WTC11 (cell line): ENCODE measurements around the gene CEP104. TPM values are rescaled to one million over a fixed set of nuclear protein-coding genes. Genes with fewer than 3 reads are reported as not detected.

Experiments
- ATAC-seq: fragments of 200-7000 bp; cut with Tn5 transposase; 2 replicates; pipeline ENCODE4 v1.10.0; 2021; ENCODE audit warnings: mild to moderate bottlenecking, moderate library complexity
- CTCF ChIA-PET: fragments of 300-600 bp; sonication (Branson Sonifier 250); formaldehyde crosslinking; loops from one replicate; lab custom pipeline; 2021; ENCODE audit warnings: antibody characterized with exemption; lab: Charles Lee
- POLR2A ChIA-PET: fragments of 350-600 bp; sonication (Branson Sonifier 250); formaldehyde crosslinking; loops from one replicate; lab custom pipeline; 2021; ENCODE audit warnings: antibody characterized with exemption; lab: Charles Lee
- DNase-seq: peaks from one replicate; pipeline ENCODE4 v3.0.0; 2021; ENCODE audit warnings: low spot score
- H3K27ac Mint-ChIP-seq: 2 replicates; pipeline ENCODE4 v1.8.0; 2021; ENCODE audit warnings: mixed read lengths
- H3K27me3 Mint-ChIP-seq: 2 replicates; pipeline ENCODE4 v1.8.0; 2021; ENCODE audit warnings: low read depth, mild to moderate bottlenecking, moderate library complexity, mixed read lengths
- H3K36me3 Mint-ChIP-seq: 2 replicates; pipeline ENCODE4 v1.8.0; 2021; ENCODE audit warnings: mixed read lengths
- H3K4me1 Mint-ChIP-seq: 2 replicates; pipeline ENCODE4 v1.8.0; 2022; ENCODE audit warnings: mixed read lengths
- H3K4me3 Mint-ChIP-seq: 2 replicates; pipeline ENCODE4 v1.8.0; 2021; ENCODE audit warnings: mild to moderate bottlenecking, moderate library complexity, mixed read lengths
- H3K9me3 Mint-ChIP-seq: 2 replicates; pipeline ENCODE4 v1.8.0; 2021; ENCODE audit warnings: mixed read lengths
- AR ChIP-seq: fragments of 250-450 bp; sonication (Bioruptor Pico); IDR thresholded peaks from 2 replicates; pipeline ENCODE4 v1.9.0; 2021; ENCODE audit warnings: mild to moderate bottlenecking
- ATF3 ChIP-seq: sonication (generic); formaldehyde crosslinking; conservative IDR thresholded peaks from 2 replicates; pipeline ENCODE4 v1.8.1; 2022; ENCODE audit warnings: mild to moderate bottlenecking, missing genetic modification reagents
- CBFB ChIP-seq: sonication (generic); formaldehyde crosslinking; IDR thresholded peaks from 2 replicates; pipeline ENCODE4 v1.8.1; 2022; ENCODE audit warnings: mild to moderate bottlenecking, low read depth, missing genetic modification reagents
- E2F5 ChIP-seq: sonication (generic); formaldehyde crosslinking; IDR thresholded peaks from 2 replicates; pipeline ENCODE4 v1.8.1; 2022; ENCODE audit warnings: mild to moderate bottlenecking, moderate library complexity, missing genetic modification reagents
- EMX1 ChIP-seq: fragments of 250-450 bp; sonication (Bioruptor Pico); IDR thresholded peaks from 2 replicates; pipeline ENCODE4 v1.8.0; 2021; ENCODE audit warnings: mild to moderate bottlenecking
- ESRRA ChIP-seq: sonication (generic); formaldehyde crosslinking; IDR thresholded peaks from 2 replicates; pipeline ENCODE4 v1.8.1; 2022; ENCODE audit warnings: mild to moderate bottlenecking, missing genetic modification reagents, borderline replicate concordance
- GTF2I ChIP-seq: fragments of 250-450 bp; sonication (Bioruptor Pico); conservative IDR thresholded peaks from 2 replicates; pipeline ENCODE4 v1.4.0; 2021; ENCODE audit warnings: mild to moderate bottlenecking
- KAT7 ChIP-seq: sonication (generic); formaldehyde crosslinking; IDR thresholded peaks from 2 replicates; pipeline ENCODE4 v1.8.1; 2023; ENCODE audit warnings: missing genetic modification reagents, mild to moderate bottlenecking, borderline replicate concordance
- NFATC4 ChIP-seq: fragments of 250-450 bp; sonication (Bioruptor Pico); IDR thresholded peaks from 2 replicates; pipeline ENCODE4 v1.9.0; 2021; ENCODE audit warnings: mild to moderate bottlenecking
- NR1H2 ChIP-seq: sonication (generic); formaldehyde crosslinking; IDR thresholded peaks from 2 replicates; pipeline ENCODE4 v1.9.0; 2021; ENCODE audit warnings: mild to moderate bottlenecking, moderate library complexity, missing genetic modification reagents
- PRRX2 ChIP-seq: fragments of 250-450 bp; sonication (Bioruptor Pico); IDR thresholded peaks from 2 replicates; pipeline ENCODE4 v1.8.0; 2021; ENCODE audit warnings: mild to moderate bottlenecking
- TCF7 ChIP-seq: sonication (generic); formaldehyde crosslinking; IDR thresholded peaks from 2 replicates; pipeline ENCODE4 v1.8.0; 2022; ENCODE audit warnings: mild to moderate bottlenecking, low read depth, missing genetic modification reagents, moderate library complexity
- TEAD4 ChIP-seq: sonication (generic); formaldehyde crosslinking; IDR thresholded peaks from 2 replicates; pipeline ENCODE4 v1.8.0; 2022; ENCODE audit warnings: mild to moderate bottlenecking, missing genetic modification reagents
- ZBTB21 ChIP-seq: sonication (generic); formaldehyde crosslinking; IDR thresholded peaks from 2 replicates; pipeline ENCODE4 v1.8.1; 2023; ENCODE audit warnings: mild to moderate bottlenecking, missing genetic modification reagents, borderline replicate concordance
- ZNF138 ChIP-seq: sonication (generic); formaldehyde crosslinking; conservative IDR thresholded peaks from 2 replicates; pipeline ENCODE4 v1.8.1; 2022; ENCODE audit warnings: mild to moderate bottlenecking, moderate library complexity, missing genetic modification reagents
- ZNF317 ChIP-seq: sonication (generic); formaldehyde crosslinking; IDR thresholded peaks from 2 replicates; pipeline ENCODE4 v1.8.1; 2023; ENCODE audit warnings: low read depth, mild to moderate bottlenecking, moderate library complexity, missing genetic modification reagents, borderline replicate concordance
- ZNF416 ChIP-seq: fragments of 250-450 bp; sonication (Bioruptor Pico); IDR thresholded peaks from 2 replicates; pipeline ENCODE4 v1.9.0; 2021; ENCODE audit warnings: mild to moderate bottlenecking, inconsistent platforms
- ZNF423 ChIP-seq: fragments of 250-450 bp; sonication (Bioruptor Pico); IDR thresholded peaks from 2 replicates; pipeline ENCODE4 v2.1.2; 2022; ENCODE audit warnings: mild to moderate bottlenecking, moderate library complexity
- ZNF671 ChIP-seq: fragments of 250-450 bp; sonication (Bioruptor Pico); IDR thresholded peaks from 2 replicates; pipeline ENCODE4 v1.8.0; 2021; ENCODE audit warnings: mild to moderate bottlenecking
- ZSCAN18 ChIP-seq: fragments of 250-450 bp; sonication (Bioruptor Pico); IDR thresholded peaks from 2 replicates; pipeline ENCODE4 v2.1.2; 2022; ENCODE audit warnings: mild to moderate bottlenecking, moderate library complexity
- total RNA-seq: library from RNA; stranded (reverse); gene quantifications from 3 replicates; pipeline ENCODE4 v1.2.3, GENCODE V29; 2021
- TF ChIP-seq, protein P1 (sequence below): sonication (generic); formaldehyde crosslinking; IDR thresholded peaks from 2 replicates; pipeline ENCODE4 v1.8.0; 2022; ENCODE audit warnings: mild to moderate bottlenecking, missing genetic modification reagents
- TF ChIP-seq, protein P2 (sequence below): fragments of 250-450 bp; sonication (Bioruptor Pico); IDR thresholded peaks from 2 replicates; pipeline ENCODE4 v1.9.0; 2021; ENCODE audit warnings: moderate library complexity, mild to moderate bottlenecking, inconsistent platforms, borderline replicate concordance
- TF ChIP-seq, protein P3 (sequence below): sonication (generic); formaldehyde crosslinking; IDR thresholded peaks from 2 replicates; pipeline ENCODE4 v1.8.1; 2023; ENCODE audit warnings: mild to moderate bottlenecking, missing genetic modification reagents, moderate library complexity

CEP104 gene
- total RNA-seq, 1 experiment from 2014 or later = 38.0 TPM

DNA sequence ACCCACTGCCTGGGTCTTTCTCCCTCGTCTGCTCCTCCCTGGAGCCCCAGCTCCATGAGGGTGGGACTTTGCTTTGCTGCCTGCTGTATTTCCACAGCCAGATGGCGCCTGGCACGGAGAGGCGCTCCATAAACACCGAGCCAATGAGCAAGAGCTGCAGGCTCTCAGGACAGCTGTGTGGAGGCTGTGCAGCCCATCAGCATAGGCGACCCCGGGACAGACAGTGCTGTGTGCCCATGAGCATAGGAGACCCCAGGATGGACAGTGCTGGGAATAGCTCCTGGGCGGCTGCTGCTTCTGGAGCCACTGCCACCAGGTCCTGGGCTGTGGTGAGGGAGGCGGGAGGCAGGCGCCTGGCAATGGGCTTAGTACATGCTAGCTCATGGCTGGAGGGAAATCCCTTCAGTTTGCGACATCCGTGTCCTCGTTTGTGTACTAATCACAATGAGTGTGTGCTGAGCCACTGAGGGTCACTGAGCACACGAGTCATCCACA, 29.2 kb downstream of the CEP104 start (continued):
- TF ChIP-seq, protein P1, sequence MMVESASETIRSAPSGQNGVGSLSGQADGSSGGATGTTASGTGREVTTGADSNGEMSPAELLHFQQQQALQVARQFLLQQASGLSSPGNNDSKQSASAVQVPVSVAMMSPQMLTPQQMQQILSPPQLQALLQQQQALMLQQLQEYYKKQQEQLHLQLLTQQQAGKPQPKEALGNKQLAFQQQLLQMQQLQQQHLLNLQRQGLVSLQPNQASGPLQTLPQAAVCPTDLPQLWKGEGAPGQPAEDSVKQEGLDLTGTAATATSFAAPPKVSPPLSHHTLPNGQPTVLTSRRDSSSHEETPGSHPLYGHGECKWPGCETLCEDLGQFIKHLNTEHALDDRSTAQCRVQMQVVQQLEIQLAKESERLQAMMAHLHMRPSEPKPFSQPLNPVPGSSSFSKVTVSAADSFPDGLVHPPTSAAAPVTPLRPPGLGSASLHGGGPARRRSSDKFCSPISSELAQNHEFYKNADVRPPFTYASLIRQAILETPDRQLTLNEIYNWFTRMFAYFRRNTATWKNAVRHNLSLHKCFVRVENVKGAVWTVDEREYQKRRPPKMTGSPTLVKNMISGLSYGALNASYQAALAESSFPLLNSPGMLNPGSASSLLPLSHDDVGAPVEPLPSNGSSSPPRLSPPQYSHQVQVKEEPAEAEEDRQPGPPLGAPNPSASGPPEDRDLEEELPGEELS (CRISPR knock-in tag) = no peak
- no peak for TF ChIP-seq TCF7 (CRISPR knock-in tag)
- no peak for TF ChIP-seq ESRRA (CRISPR knock-in tag)
- no peak for TF ChIP-seq ZNF138 (CRISPR knock-in tag)
- no peak for TF ChIP-seq ZSCAN18 (CRISPR knock-in tag)
- TF ChIP-seq TEAD4 = no peak
- TF ChIP-seq AR (CRISPR knock-in tag) = no peak
- TF ChIP-seq E2F5 (CRISPR knock-in tag) = no peak
- TF ChIP-seq GTF2I = no peak
- no peak for TF ChIP-seq NFATC4
- no peak for TF ChIP-seq ATF3
- no peak for TF ChIP-seq CBFB

GRCh38 chr1:3825356-3825755, 31.7 kb downstream of the CEP104 start:
- H3K27me3 Mint-ChIP-seq = no peaks in the 10 kb centered on the region
- ChIA-PET POLR2A (no interaction called here), CTCF (interaction anchor here (0.6 kb wide), 1 partner anchor 385 kb away, joined by 3 read pairs; no protein-coding TSS in a partner anchor)
- H3K4me1 Mint-ChIP-seq = no peaks in the 10 kb centered on the region
- H3K27ac Mint-ChIP-seq = no peak overlapping the region; the same call in 1 of the 2 replicates
- no peaks in the 10 kb centered on the region for H3K9me3 Mint-ChIP-seq
- no peak for ATAC-seq
- H3K36me3 Mint-ChIP-seq = peaks cover 15% of the 10 kb centered on the region
- no peak overlapping the region for H3K4me3 Mint-ChIP-seq
- no peak for DNase-seq
- TF ChIP-seq, protein P2, sequence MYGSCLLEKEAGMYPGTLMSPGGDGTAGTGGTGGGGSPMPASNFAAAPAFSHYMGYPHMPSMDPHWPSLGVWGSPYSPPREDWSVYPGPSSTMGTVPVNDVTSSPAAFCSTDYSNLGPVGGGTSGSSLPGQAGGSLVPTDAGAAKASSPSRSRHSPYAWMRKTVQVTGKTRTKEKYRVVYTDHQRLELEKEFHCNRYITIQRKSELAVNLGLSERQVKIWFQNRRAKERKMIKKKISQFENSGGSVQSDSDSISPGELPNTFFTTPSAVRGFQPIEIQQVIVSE (CRISPR knock-in tag) = no peak
- TF ChIP-seq AR (CRISPR knock-in tag) = no peak
- no peak for TF ChIP-seq ZNF423 (CRISPR knock-in tag)
- TF ChIP-seq KAT7 (CRISPR knock-in tag) = no peak
- TF ChIP-seq, protein P3, sequence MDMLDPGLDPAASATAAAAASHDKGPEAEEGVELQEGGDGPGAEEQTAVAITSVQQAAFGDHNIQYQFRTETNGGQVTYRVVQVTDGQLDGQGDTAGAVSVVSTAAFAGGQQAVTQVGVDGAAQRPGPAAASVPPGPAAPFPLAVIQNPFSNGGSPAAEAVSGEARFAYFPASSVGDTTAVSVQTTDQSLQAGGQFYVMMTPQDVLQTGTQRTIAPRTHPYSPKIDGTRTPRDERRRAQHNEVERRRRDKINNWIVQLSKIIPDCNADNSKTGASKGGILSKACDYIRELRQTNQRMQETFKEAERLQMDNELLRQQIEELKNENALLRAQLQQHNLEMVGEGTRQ (CRISPR knock-in tag) = no peak
- TF ChIP-seq NR1H2 = no peak
- no peak for TF ChIP-seq EMX1 (CRISPR knock-in tag)
- TF ChIP-seq ZNF317 = no peak
- TF ChIP-seq PRRX2 (CRISPR knock-in tag) = no peak
- TF ChIP-seq E2F5 (CRISPR knock-in tag) = no peak
- no peak for TF ChIP-seq ZBTB21 (CRISPR knock-in tag)
- TF ChIP-seq ZNF671 (CRISPR knock-in tag) = no peak
- no peak for TF ChIP-seq ZNF416 (CRISPR knock-in tag)
